Loucy (cell line): ENCODE results near the gene CFAP45.

ENCODE experiments used
- EZH2phosphoT487 ChIP-seq: fragments of 200-600 bp; IDR thresholded peaks from 2 replicates; pipeline ENCODE4 v1.6.1; 2018; ENCODE audit warnings: antibody characterized with exemption, mild to moderate bottlenecking, moderate library complexity, borderline replicate concordance
- TF ChIP-seq, protein P1 (sequence below): fragments of 200-600 bp; sonication (generic); conservative IDR thresholded peaks from 2 replicates; pipeline ENCODE4 v1.5.1; 2014; ENCODE audit warnings: mild to moderate bottlenecking, antibody characterized with exemption, low read length

DNA sequence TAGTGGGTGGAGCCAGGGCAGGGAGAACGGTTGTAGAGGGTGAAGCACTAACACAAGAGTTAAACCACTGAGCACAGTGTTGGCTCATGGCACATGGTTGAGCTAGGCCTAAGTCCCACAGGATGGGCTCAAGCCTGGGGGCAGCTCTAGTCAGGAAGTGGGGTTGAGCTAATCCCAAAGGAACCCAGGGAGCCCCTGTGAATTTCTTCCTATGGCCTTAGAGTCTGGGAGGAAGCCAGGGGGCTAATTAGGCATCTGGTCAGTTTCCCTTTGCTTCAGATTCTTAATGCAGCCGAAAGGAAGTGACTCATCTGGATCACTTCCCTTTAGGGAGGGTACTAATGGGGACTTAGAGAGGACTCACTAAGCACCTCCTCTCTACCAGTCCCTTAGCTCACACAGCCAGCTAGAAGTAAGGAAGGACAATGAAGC is 10.1 kb downstream of the CFAP45 start:
- TF ChIP-seq, protein P1, sequence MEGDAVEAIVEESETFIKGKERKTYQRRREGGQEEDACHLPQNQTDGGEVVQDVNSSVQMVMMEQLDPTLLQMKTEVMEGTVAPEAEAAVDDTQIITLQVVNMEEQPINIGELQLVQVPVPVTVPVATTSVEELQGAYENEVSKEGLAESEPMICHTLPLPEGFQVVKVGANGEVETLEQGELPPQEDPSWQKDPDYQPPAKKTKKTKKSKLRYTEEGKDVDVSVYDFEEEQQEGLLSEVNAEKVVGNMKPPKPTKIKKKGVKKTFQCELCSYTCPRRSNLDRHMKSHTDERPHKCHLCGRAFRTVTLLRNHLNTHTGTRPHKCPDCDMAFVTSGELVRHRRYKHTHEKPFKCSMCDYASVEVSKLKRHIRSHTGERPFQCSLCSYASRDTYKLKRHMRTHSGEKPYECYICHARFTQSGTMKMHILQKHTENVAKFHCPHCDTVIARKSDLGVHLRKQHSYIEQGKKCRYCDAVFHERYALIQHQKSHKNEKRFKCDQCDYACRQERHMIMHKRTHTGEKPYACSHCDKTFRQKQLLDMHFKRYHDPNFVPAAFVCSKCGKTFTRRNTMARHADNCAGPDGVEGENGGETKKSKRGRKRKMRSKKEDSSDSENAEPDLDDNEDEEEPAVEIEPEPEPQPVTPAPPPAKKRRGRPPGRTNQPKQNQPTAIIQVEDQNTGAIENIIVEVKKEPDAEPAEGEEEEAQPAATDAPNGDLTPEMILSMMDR, result no peak
- TF ChIP-seq EZH2phosphoT487, result no peak
